Measurements from ENCODE around the gene HDAC4.

The HDAC4 gene

GRCh38 chr2:239012936-239013677, 387.7 kb downstream of the HDAC4 start:
- no peak for DNase-seq

DNA sequence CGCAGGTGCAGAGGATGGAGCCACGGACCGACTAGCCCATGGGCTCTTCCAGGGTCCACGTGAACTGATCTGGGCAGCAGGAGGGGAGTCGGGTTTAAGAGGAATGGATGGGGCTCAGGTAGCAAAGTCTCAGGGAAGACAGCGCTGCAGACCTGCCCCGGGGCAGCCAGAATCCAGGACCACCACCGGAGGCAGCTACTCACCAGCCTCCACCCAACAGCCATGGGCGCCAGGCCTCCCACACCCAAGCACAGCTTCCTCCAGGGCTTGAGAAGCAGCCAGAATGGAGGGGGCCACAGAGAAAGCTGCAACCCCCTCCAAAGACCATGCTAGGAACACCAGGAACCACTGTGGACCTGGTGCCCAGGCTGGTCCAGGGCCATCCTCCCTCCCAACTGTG, 388.6 kb downstream of the HDAC4 start:
- no peak for DNase-seq

GRCh38 chr2:239009589-239009961, 391.2 kb downstream of the HDAC4 start:
- DNase-seq = no peak

GRCh38 chr2:239008677-239009588, 391.9 kb downstream of the HDAC4 start:
- no peak for DNase-seq

DNA sequence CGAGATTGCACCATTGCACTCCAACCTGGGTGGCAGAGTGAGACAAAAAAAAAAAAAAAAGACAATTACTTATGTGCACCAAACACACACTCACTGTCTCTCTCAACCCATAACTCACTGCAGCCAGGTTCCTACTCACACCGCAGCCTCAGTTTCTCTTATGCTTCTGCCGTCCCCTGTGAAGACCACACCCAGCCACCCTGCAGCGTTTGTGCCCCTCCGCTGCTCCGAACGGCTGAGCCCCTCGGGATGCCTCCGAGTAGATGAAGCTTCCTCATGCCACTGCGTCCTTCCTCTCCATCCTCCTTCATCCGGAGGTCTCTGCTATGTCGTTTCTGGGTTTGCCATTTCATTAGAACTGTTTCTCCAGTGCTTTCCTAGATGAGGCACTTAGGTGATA, 392.8 kb downstream of the HDAC4 start:
- no peak for DNase-seq

- DNase-seq = no peak
Measured at GRCh38 chr2:239006622-239007285, 394.1 kb downstream of the HDAC4 start.

DNA sequence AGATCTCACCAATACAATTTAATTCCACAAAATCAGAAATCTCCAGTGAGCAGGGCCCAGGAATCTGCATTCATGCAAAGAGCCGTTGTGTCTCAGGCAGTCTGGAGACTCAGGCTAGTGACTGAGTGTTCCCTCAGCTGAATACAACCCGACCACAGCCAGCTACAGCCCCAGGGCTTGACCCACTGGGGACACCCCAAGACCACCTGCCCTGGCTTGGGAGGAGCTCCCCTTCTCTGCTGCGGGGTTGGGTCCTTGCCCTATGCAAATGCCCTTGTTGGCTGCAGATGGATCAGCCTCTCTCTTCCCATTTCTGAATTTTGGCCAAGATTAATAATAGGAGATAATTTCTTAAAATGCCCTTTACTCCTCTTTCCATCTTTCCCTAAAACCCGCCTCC, 395.2 kb downstream of the HDAC4 start:
- DNase-seq = no peak

- no peak for DNase-seq
Measured at GRCh38 chr2:239004274-239005015, 396.4 kb downstream of the HDAC4 start.

DNA sequence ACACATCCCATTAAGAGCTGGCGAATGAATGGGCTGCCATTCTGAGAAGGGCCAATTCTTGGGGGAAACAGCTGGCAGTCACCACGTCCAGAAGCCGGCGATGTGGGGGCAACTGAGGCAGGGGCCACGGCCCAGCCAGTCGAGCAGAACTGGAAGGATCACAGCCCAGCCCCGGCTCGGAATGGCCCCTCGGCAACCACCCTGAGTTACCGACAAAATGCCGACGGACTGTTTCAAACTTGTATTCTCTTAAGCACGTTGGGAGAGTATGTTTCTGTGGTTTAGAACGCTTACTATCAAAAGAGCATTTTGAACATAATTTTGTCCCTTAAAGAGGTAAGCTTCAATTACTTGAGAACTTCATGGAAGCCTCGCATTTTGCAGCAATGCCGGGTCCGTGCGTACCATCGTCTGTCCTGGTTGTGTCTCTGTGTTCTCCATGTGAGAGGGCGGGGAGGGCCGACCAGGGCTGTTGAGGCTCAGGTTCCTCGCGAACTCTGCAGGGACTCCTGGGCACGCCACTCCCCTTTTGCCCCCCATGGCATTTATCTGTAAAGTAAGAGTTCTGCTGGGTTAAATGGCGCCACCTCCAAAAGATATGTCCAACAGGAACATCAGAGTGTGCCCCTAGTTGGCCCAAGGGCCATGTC, 397.1 kb downstream of the HDAC4 start:
- DNase-seq = no peak

DNA sequence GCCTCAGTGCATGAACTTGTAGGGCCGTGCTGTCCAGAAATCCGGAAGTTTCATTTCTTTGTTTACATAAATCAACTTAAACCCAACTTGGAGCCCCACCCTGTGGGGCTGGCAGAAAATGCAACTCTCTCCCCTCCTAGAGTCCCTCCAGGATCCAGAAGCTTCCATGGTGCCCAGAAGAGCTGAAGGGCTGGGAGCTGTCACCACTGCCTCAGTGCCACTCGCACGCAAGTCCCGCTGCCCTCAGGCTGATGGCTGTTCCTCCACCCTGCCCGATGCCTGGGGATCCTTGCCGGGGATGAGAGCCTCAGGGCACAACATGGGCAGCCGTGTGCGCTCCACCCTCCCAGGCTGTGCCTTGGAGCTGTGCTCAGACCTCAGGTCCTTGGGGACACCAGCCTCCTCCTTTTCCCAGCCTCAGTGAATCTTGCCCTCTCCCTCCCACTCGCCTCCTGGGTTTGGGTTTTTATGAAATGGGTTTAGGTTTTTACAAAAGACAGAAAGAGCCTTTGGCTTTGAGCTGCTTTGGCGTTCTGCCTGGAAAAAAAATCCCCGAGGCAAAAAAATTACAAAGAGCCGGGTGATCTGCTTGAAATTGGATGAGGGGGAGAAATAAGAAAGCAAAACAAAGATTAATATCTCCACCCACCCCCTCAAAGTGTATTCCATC, 397.7 kb downstream of the HDAC4 start:
- no peak for DNase-seq

- no peak for DNase-seq
Measured at GRCh38 chr2:239002591-239002953, 398.2 kb downstream of the HDAC4 start.

DNA sequence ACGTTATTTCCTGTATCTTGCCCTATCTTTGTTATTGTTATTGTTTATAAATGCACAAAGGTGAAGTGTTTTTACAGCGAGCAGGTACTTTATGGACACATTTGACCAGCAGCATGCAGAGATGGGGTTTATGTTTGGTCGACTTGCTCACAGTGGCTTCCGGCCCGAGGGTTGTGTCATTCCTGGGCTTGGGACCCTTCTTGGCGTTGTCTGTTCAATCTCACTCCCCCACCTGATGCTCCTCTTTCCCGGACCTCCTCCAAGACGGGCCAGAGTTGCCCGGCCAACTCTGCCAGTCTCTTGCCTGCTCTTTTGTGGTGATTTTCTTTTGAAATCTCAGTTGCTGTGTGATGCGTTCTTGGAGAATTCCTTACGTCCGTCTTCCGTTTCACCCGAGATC, 399.0 kb downstream of the HDAC4 start:
- DNase-seq = no peak

- DNase-seq = no peak
Measured at GRCh38 chr2:239000500-239001073, 400.2 kb downstream of the HDAC4 start.

DNA sequence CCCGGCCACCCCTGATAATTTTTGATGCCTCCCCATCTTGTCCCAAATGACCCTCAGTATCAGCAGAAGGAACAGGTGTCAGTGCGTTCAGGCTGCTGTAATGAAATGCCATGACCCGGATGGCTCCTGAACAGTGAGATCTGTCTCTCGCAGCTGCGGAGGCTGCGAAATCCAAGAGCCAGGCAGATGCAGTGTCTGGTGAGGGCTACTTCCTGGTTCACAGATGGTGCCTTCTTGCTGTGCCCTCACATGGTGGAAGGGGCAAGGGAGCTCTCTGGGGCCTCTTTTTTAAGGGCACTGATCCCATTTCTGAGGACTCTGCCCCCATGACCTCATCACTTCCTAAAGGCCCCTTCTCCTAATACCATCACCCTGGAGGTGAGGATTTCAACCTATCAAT, 400.7 kb downstream of the HDAC4 start:
- no peak for DNase-seq

DNA sequence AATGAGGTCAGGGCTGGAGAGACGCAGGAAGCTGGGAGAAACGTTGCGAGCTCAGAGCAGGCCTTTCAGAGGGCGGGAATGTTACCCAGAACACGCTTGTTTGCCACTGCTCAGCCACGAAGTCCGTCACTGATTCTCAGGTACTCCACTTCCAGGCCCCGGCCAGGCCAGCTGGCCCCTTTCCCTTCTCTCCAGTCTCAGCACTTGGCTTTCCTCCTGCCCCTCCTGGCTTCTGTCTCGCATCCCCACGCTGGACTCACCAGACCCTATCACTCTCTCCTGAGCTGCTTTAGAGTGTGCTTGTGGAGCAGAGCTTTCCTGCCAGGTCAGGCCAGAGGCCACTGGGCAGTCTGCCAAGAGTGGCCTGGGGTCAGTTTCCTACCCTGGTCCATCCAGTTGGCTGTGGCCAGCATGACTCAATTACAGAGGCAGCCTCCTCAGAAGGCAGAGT, 401.5 kb downstream of the HDAC4 start:
- DNase-seq = no peak

GRCh38 chr2:238998801-238999200, 402.0 kb downstream of the HDAC4 start:
- no peak for DNase-seq
